DMS 273 (cell line): ENCODE measurements around the gene DCDC2B.

Source experiments
- DNase-seq: peaks from one replicate; lab custom pipeline; 2025; ENCODE audit not compliant: unreplicated experiment; lab: John Stamatoyannopoulos, UW

DCDC2B gene

GRCh38 chr1:32221980-32222755, 13.3 kb downstream of the DCDC2B start, which contains the start of the genes EIF3I and TMEM234:
Gene EIF3I (plus strand): TSS chr1:32222407. CDS start chr1:32222442, 35 bp downstream.
Gene TMEM234 (minus strand): TSS chr1:32222353. CDS start chr1:32222322, 31 bp downstream.
- peak; percentile 97 for DNase-seq

- no peak for DNase-seq
Observed at GRCh38 chr1:32223683-32224082, 14.8 kb downstream of the DCDC2B start.

GRCh38 chr1:32224285-32224684, 15.4 kb downstream of the DCDC2B start:
- no peak for DNase-seq

- DNase-seq: no peak
Observed at GRCh38 chr1:32228771-32229170, 19.9 kb downstream of the DCDC2B start.

GRCh38 chr1:32231843-32232432, 23.0 kb downstream of the DCDC2B start:
- DNase-seq: no peak

- peak; percentile 69 for DNase-seq
Observed at GRCh38 chr1:32232558-32233304, 23.8 kb downstream of the DCDC2B start.

- no peak for DNase-seq
Observed at GRCh38 chr1:32234792-32235191, 25.9 kb downstream of the DCDC2B start.

GRCh38 chr1:32239337-32239736, 30.4 kb downstream of the DCDC2B start:
- peak; percentile 30 for DNase-seq

GRCh38 chr1:32239790-32240139, 30.9 kb downstream of the DCDC2B start:
- DNase-seq: no peak

GRCh38 chr1:32240140-32240951, 31.5 kb downstream of the DCDC2B start:
- DNase-seq: peak; percentile 85

GRCh38 chr1:32241001-32241763, 32.3 kb downstream of the DCDC2B start:
- peak; percentile 89 for DNase-seq

- DNase-seq: peak; percentile 44
Observed at GRCh38 chr1:32242341-32242851, 33.5 kb downstream of the DCDC2B start.

GRCh38 chr1:32246888-32247273, 38.0 kb downstream of the DCDC2B start, which contains the start of gene FAM167B:
Gene FAM167B (plus strand): TSS chr1:32247222. CDS start chr1:32247422, 200 bp downstream.
- DNase-seq: no peak

GRCh38 chr1:32247452-32247851, 38.6 kb downstream of the DCDC2B start:
- no peak for DNase-seq

GRCh38 chr1:32247983-32248889, 39.3 kb downstream of the DCDC2B start:
- peak; percentile 94 for DNase-seq

- DNase-seq: no peak
Observed at GRCh38 chr1:32249831-32250525, 41.1 kb downstream of the DCDC2B start.

- DNase-seq: no peak
Observed at GRCh38 chr1:32250893-32251716, 42.2 kb downstream of the DCDC2B start, which contains the start of gene LCK. Gene LCK (plus strand): TSS chr1:32251265. CDS start chr1:32274330, 23,065 bp downstream.
